GM18502 (cell line): ENCODE data around the gene RBPJ.

Source experiments
- ATAC-seq: cut with Tn5 transposase; IDR thresholded peaks from one replicate; pipeline ENCODE4 v1.9.1; 2021; ENCODE audit warnings: mild to moderate bottlenecking; ENCODE audit not compliant: unreplicated experiment, poor library complexity

The RBPJ gene

DNA sequence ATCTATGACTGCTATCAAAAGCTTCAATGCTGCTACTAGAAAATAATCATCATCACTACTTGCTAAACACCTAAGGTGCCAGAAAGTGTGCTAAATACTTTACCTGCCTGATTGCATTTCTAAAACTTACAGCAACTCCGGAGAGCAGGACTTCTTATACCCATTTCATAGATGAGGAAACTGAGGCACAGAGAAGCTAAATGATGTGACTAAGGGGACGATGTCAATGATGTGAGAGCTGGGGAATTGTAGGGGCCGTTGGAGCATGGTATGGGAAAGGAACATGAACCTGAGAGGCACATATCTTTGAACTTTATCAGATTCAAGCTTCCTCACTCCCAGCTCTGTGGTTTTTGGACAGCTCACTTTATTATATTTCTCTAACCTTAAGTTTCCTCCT, 130.8 kb downstream of the RBPJ start:
- ATAC-seq = no peak

DNA sequence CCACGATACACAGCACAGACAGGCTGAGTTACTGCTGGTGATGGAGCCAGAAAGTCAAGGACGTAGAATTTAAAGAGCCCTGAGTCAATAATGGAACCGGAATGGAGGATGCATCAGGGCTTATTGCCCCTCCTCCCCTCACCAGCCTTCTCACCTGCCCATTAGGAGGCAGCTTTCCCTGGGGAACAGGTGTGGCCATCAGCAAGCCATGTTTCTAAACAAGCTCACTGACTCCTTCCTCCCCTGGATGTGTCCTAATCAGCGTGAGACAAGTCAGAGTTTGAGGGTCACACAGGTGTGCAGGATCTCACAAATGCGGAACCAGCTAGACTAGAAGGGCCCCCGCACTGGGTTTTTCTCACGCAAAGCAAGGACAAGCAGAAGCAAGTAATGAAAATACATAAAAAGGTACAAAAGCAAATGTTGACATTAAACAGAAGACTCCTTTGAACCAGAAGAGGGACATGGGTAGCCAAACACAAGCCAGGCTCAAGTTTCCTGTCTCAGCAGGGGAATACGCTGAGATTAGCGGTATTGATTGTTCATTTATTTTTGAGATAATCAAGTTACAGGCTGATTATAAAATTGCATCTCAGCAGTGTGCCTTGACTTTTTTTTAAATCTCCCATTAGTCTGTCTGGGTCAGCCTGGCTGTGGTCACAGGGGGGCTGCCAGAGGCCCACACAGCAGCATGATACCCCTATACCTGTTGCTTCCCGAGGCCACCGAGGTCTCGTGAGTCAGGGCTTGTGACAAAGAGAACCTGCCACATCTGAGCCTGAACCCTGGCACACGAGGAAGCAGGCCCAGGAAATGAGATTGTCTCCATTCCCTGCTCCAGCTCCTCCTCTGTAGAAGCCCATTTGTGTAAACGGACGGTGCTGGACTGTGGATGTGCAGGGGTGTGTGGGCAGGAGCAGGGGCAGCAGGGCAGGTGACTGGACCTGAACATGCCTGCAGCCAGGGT, 132.0 kb downstream of the RBPJ start:
- no peak for ATAC-seq

- ATAC-seq = no peak
Observed at GRCh38 chr4:26454961-26455360, 134.1 kb downstream of the RBPJ start.

DNA sequence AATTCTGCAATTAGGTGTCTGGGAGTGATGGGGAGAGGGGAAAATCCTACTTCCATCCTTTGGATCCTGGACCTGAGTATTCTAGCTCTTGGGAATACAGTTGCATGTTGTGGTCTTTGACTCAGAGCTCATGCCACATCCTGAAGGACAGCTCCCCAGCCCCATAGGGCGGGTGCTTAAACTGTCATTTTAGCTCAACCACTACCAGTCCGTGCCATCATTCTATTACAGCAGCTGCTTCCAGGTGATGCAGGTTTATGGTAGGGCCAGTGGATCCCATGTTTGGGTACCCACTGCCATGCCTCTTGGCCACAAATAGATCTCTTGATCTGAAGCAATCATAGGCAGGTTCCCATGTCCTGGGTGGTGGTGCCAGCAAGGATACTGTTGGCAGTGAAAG, 134.8 kb downstream of the RBPJ start:
- ATAC-seq = no peak

GRCh38 chr4:26457412-26457811, 136.6 kb downstream of the RBPJ start:
- ATAC-seq = no peak

- ATAC-seq = no peak
Observed at GRCh38 chr4:26458157-26458561, 137.3 kb downstream of the RBPJ start.

GRCh38 chr4:26459054-26459755, 138.4 kb downstream of the RBPJ start:
- ATAC-seq = peak; percentile 85

DNA sequence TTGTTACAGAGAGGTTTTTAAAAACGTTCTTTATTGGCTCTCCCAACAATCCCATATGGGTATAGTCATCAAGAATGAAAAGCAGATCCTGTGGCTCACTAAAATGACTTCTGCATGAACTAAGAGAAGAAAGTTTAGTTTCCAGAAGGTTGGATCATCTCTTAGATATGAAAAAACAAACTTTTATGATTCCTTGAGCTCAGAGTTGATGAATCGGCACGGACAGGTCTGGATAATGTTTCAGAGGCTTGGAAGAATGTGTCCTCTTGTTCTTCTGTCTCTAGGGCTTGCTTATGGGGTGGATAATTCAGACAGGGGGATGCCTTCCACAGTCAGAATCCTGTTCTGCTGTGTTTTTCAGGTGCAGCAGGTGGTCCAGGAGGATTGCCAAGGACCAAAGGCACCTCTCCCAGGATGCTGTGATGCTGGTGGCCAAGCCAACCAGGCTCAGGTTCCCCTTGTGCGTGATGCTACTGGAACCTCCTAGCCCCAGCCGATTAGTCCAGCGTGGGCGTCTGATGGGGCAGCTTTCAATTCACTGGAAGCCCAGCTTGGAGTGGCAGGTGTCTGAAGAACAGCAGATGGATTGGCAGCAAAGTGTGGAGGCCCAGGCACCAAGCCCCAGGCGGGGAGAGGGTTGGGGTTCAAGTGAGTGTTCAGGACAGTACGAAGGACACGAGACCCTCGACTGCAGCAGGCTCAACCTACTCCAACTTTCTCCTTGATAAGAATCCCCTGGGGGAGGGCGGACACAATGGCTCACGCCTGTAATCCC, 139.1 kb downstream of the RBPJ start:
- ATAC-seq = no peak

- ATAC-seq = no peak
Observed at GRCh38 chr4:26462874-26463273, 142.1 kb downstream of the RBPJ start.

DNA sequence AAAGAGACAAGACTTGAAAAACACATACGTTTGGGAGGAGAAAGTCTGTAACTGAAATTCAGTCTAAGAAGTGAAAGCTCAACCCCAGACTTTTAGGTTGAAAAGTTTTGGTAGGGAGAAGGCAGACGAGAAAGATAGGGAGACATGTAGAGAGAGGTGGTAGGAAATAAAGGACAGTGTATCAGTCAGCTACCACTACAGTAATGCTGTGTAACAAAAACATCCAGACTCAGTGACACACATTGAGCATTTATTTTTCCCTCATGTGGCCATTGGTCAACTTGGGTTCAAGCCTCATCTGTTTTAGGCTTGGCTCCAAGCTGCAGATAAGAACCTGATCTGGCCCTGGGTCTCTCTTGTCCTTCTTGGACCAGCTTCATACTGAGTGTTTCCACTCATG, 142.6 kb downstream of the RBPJ start:
- no peak for ATAC-seq

- ATAC-seq = no peak
Observed at GRCh38 chr4:26464420-26465095, 143.7 kb downstream of the RBPJ start.

GRCh38 chr4:26466578-26467270, 145.9 kb downstream of the RBPJ start:
- ATAC-seq = no peak

- no peak for ATAC-seq
Observed at GRCh38 chr4:26467724-26468123, 146.9 kb downstream of the RBPJ start.

- ATAC-seq = no peak
Observed at GRCh38 chr4:26468283-26468949, 147.6 kb downstream of the RBPJ start.

- no peak for ATAC-seq
Observed at GRCh38 chr4:26468977-26469376, 148.2 kb downstream of the RBPJ start.

GRCh38 chr4:26471890-26472289, 151.1 kb downstream of the RBPJ start:
- no peak for ATAC-seq

GRCh38 chr4:26473893-26474292, 153.1 kb downstream of the RBPJ start:
- ATAC-seq = no peak

- ATAC-seq = no peak
Observed at GRCh38 chr4:26474551-26474950, 153.7 kb downstream of the RBPJ start.

DNA sequence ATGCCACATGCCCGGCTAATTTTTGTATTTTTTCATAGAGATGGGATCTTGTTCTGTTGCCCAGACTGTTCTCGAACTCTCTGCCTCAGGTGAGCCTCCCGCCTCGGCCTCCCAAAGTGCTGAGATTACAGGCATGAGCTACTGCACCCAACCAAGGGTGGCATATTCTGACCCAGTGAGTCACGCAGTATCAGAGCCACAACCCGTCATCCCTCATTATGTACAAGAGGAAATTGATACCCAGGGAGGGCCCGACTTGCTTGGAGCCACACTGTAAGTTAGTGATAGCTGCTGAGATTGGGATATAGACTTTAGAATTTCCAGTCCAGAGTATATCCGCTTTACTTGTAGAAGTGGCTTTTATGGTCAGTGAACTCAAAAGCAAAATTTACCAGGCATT, 154.9 kb downstream of the RBPJ start:
- no peak for ATAC-seq
